ENCODE measurements around the gene OPCML. TPM values are rescaled to one million over a fixed set of nuclear protein-coding genes. Genes with fewer than 3 reads are reported as not detected.

OPCML gene
- polyA plus RNA-seq, 1 donor (not counting 4 experiments of a cell fraction or from before 2014, with no cell fraction given), result 0.04 TPM

- no peaks in the 10 kb centered on the region for H3K79me2 ChIP-seq (ENCODE audit: control insufficient read depth, insufficient read depth, low read length)
- H3K4me1 ChIP-seq (ENCODE audit: control insufficient read depth, extremely low read depth, insufficient read depth, low read length), result no peaks in the 10 kb centered on the region
- FAIRE-seq, result no peak
- no peak for DNase-seq (ENCODE audit: low read depth, low spot score)
- no peak overlapping the region for H2AFZ ChIP-seq (ENCODE audit: control insufficient read depth, low read length)
- H3K9me1 ChIP-seq (ENCODE audit: control insufficient read depth, extremely low read depth, insufficient read depth, low read length), result no peaks in the 10 kb centered on the region
- dilution Hi-C loops (cut with MboI; ENCODE audit: extremely low pct_ligation_motif_present, low sequenced_read_pairs), result no loop called here
- no peak overlapping the region for H3K4me2 ChIP-seq (ENCODE audit: control insufficient read depth, extremely low read depth, insufficient read depth, low read depth, low read length)
- H3K27me3 ChIP-seq (ENCODE audit: control insufficient read depth, extremely low read depth, insufficient read depth, low read length), result no peaks in the 10 kb centered on the region
- no peak overlapping the region for H3K9ac ChIP-seq (ENCODE audit: control insufficient read depth, extremely low read depth, insufficient read depth, low read length)
- TF ChIP-seq EZH2 (IDR thresholded peaks at IDR 0.05; ENCODE audit: low read length), result no peak
- TF ChIP-seq CTCF (optimal IDR thresholded peaks at IDR 0.05 in 1 of 3, IDR thresholded peaks at IDR 0.05 in 1 of 3, conservative IDR thresholded peaks at IDR 0.05 in 1 of 3; ENCODE audit: extremely low read depth in 1 of 3, insufficient read depth in 2 of 3, low read length in 3 of 3), result no peak
- no peaks in the 10 kb centered on the region for H3K9me3 ChIP-seq (ENCODE audit: control insufficient read depth, low read depth, low read length)
- no peak overlapping the region for H3K27ac ChIP-seq (ENCODE audit: control insufficient read depth, insufficient read depth, low read length)
- no peaks in the 10 kb centered on the region for H3K36me3 ChIP-seq (ENCODE audit: control insufficient read depth in 2 of 2, extremely low read depth in 1 of 2, insufficient read depth in 2 of 2, low read length in 2 of 2)
- H3K4me3 ChIP-seq (ENCODE audit: control insufficient read depth in 2 of 3, extremely low read depth in 1 of 3, insufficient read depth in 2 of 3, low read depth in 1 of 3, low read length in 3 of 3), result no peak overlapping the region
- no peaks in the 10 kb centered on the region for H4K20me1 ChIP-seq (ENCODE audit: control insufficient read depth, extremely low read depth, insufficient read depth, low read length)
Measured at GRCh38 chr11:133137270-133137669, 395.0 kb downstream of the OPCML start.

- H2AFZ ChIP-seq (ENCODE audit: control insufficient read depth, low read length), result no peak overlapping the region
- H3K4me3 ChIP-seq (ENCODE audit: control insufficient read depth in 2 of 3, extremely low read depth in 1 of 3, insufficient read depth in 2 of 3, low read depth in 1 of 3, low read length in 3 of 3), result no peak overlapping the region
- H3K27ac ChIP-seq (ENCODE audit: control insufficient read depth, insufficient read depth, low read length), result no peak overlapping the region
- no peaks in the 10 kb centered on the region for H3K4me1 ChIP-seq (ENCODE audit: control insufficient read depth, extremely low read depth, insufficient read depth, low read length)
- H3K9ac ChIP-seq (ENCODE audit: control insufficient read depth, extremely low read depth, insufficient read depth, low read length), result no peak overlapping the region
- FAIRE-seq, result no peak
- no peaks in the 10 kb centered on the region for H3K27me3 ChIP-seq (ENCODE audit: control insufficient read depth, extremely low read depth, insufficient read depth, low read length)
- no peak overlapping the region for H3K4me2 ChIP-seq (ENCODE audit: control insufficient read depth, extremely low read depth, insufficient read depth, low read depth, low read length)
- DNase-seq (ENCODE audit: low read depth, low spot score), result no peak
- H4K20me1 ChIP-seq (ENCODE audit: control insufficient read depth, extremely low read depth, insufficient read depth, low read length), result no peaks in the 10 kb centered on the region
- H3K9me1 ChIP-seq (ENCODE audit: control insufficient read depth, extremely low read depth, insufficient read depth, low read length), result no peaks in the 10 kb centered on the region
- H3K9me3 ChIP-seq (ENCODE audit: control insufficient read depth, low read depth, low read length), result no peaks in the 10 kb centered on the region
- H3K79me2 ChIP-seq (ENCODE audit: control insufficient read depth, insufficient read depth, low read length), result no peaks in the 10 kb centered on the region
- dilution Hi-C loops (cut with MboI; ENCODE audit: extremely low pct_ligation_motif_present, low sequenced_read_pairs), result no loop called here
- no peak for TF ChIP-seq EZH2 (IDR thresholded peaks at IDR 0.05; ENCODE audit: low read length)
- no peak for TF ChIP-seq CTCF (optimal IDR thresholded peaks at IDR 0.05 in 1 of 3, IDR thresholded peaks at IDR 0.05 in 1 of 3, conservative IDR thresholded peaks at IDR 0.05 in 1 of 3; ENCODE audit: extremely low read depth in 1 of 3, insufficient read depth in 2 of 3, low read length in 3 of 3)
- H3K36me3 ChIP-seq (ENCODE audit: control insufficient read depth in 2 of 2, extremely low read depth in 1 of 2, insufficient read depth in 2 of 2, low read length in 2 of 2), result no peaks in the 10 kb centered on the region
Measured at GRCh38 chr11:133136376-133136775, 395.9 kb downstream of the OPCML start.

Data from keratinocyte (primary cell).